HG03342 (cell line): ENCODE measurements around the gene PLEKHG7.
"Not testable (repeated sequence)": the region's sequence is repeated elsewhere in the genome, so short reads cannot be mapped to it uniquely, and the experiment has no call there.

Source experiments
- ATAC-seq: cut with Tn5 transposase; IDR thresholded peaks from one replicate; pipeline ENCODE4 v1.9.1; 2021; ENCODE audit warnings: mild to moderate bottlenecking, moderate library complexity; ENCODE audit not compliant: unreplicated experiment

Gene PLEKHG7

DNA sequence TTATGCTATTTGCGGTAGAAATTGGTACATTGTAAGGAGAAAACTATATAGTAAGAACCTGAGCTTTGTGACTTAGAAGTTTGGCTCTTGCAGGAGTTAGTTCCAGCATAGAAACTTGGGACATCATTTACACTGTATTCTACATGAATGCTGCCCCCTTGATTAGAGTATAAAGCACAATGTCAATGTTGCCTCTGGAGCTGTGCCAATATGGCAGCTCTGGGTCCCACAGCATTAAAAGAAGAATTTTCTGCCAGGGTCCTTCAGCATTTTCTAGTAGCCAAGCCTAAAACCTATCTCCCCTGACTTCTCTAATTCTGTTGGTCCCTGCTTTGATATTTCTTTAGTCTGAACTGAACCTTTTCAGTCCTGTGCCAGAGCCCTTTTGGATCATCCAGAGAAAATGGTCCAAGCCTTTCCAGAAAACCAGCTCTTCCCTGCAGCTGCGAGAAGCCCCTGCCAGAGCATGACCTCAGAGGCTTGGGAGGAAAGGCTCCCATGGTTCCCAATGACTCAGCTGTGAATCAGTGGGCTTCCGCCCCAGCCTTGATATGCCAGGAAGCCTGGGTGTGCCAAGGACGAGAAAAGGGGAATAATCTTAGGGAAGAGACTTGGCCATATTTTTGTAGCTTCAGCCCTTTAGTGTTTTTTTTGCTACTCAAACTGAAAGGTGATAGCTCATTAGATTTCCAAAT lies 43.2 kb downstream of the PLEKHG7 start:
- ATAC-seq = no peak

DNA sequence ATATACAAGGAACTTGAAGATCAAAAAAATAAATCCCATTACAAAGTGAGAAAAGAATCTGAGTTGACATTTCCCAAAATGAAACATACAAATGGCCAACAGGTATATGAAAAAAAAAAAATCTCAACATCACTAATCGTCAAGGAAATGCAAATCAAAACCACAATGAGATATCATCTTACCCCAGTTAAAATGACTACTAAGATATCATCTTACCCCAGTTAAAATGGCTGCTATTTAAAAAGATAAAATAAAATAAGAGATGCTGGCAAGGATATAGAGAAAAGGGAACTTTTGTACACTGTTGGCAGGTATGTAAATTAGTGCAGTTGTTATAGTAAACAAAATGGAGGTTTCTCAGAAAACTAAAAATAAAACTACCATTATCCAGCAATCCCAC lies 44.4 kb downstream of the PLEKHG7 start:
- no peak for ATAC-seq

DNA sequence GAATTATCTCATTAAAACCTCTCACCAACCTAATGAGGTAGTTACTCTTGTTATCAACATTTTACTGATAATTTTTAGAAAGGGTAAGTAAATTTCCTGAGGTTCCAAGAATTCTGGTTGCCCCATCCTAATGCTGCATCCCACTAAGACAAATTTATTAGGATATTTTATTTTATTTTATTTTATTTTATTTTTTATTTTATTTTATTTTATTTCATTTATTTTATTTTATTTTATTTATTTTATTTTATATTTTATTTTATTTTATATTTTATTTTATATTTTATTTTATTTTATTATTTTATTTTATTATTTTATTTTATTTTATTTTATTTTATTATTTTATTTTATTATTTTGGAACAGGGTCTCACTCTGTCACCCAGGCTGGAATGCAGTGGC lies 46.9 kb downstream of the PLEKHG7 start:
- ATAC-seq = not testable (repeated sequence)

DNA sequence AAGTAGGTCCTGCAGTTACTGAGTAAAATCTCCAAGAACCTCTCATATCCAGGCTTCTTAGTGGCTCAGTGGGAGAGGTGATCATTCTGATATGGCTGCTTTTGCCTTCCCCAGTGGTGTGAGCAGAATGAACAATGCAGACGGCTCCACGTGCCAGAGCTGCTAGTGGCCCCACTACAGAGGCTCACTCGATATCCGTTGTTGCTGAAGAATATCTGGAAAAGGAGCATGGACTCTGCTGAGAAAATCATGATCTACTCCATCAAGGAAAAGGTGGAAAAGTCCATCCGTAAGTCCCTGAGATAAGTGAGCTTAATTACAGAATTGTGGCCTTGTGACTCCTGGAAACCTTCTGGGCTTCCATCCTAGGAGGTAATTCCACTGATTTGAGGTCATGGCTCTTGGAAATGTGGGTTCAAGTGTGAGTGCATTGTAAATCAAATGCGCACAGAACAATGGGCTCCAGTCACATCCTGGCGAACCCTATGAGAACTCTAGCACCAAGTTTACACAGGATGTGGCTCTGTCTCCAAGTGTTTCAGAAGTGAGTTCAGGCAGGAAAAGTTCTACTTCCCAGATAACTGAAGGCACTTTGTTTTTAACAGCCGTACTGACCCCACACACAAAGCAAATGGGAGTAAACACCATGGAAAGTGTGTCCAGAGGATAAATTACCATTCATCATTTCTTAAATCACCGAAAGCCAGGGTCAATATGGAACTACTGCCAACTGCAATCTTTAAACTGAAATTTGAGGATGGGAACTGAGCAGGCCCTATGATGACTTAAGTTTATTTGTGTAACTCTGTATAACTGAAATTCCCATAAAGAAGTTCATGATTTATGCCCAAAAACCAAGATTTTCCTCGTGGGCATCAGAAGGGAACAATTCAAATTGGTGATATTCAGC lies 51.4 kb downstream of the PLEKHG7 start:
- no peak for ATAC-seq

DNA sequence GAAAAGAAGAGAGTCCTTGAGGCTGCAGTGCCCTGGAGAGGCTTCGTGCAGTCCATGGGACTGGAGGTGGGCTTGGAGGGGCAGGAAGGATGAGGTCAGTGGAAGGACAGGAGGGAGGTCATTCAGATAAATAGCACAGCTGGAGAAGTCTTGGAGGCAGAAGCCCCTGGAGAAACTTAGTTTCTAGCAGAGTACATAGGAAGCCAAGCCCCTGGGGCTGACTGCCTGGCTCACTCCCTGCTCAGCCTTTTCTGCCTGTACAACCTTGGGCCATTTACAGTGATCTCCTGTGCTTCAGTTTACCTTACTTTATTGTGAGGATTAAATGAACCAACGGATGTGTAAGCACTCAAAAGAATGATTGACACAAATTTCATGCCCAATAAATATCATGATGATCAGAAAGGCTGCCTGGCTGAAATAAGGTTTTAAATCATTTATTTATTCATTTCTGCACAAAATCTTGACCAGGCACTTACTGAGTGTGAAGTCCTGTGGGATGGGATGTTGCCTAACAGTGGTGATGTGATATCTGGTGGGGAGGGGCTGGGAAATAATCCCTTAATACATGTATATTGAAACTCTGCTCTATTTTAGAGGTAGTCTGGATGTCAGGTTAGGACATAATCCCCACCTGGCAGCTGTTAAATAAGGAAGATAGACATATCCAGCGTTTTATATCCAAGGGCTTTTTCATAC lies 54.3 kb downstream of the PLEKHG7 start:
- no peak for ATAC-seq

DNA sequence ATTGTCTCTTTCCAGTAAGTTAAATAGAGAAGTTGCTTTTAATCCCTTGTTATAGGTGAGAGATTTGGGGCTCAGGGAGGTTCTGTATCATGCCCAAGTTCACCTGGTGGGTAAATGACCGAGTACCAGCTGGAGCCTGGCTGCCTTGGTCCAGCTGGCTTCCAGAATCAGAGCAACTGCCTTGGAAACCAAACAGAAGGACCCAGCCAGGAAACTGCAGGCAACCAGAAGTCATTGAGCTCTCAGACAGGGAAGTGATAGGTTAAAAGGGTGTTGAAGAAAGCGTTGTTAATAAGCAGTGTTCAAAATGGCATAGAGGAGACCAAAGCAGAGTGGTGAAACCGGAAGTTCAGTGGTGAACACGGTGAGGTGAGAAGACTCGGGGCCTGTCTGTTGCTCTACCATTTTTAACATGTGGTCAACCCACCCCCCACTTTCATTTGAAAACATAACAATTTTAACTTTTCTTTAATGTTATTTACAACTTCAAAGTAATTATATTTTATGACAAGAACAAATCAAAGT lies 54.9 kb downstream of the PLEKHG7 start:
- no peak for ATAC-seq

DNA sequence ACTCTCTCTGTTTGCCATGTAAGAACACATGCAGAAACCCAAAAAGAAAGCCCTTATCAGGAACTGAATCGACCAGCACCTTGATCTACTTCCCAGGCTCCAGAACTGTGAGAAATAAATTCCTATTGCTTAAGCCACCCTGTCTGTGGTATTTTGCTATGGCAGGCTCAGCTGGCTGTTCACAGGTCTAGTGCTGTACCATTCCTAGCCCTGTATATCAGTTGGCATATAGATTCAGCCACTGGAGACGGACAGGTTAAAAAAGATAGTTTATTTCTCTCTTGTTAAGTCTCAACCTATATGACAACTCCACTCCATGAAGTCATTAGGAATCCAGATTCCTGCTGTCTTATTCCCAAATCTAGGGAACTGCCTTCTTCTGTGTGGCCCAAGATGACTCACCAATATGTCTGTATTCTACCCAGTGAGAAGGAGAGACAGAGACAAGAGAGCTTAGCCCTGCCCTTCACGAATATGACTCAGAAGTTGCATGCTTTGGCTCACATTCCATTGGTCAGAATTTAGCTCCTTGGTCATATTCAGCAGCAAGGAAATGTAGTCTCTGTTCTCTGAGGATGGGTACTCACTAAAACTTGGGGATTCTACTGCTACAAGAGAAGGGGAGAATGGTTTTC lies 57.0 kb downstream of the PLEKHG7 start:
- ATAC-seq = no peak

DNA sequence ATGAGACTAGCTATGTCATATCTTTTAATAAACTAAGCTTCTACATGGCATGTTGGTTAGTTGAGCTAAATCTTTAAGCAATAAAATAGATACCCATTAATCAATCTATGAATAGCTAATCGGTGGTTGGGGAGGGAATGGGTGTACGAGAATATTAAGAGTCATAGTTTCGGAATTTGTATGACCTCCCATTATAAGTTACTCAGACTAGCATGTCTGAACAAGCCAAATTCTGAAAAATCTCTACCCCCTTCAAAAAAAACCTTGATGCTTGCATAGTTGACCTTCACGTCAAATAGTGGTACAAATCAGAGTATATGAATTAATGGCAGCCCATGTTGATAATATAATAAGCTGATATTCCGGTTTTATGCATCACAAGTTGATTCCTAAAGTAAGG lies 60.0 kb downstream of the PLEKHG7 start:
- ATAC-seq = no peak

DNA sequence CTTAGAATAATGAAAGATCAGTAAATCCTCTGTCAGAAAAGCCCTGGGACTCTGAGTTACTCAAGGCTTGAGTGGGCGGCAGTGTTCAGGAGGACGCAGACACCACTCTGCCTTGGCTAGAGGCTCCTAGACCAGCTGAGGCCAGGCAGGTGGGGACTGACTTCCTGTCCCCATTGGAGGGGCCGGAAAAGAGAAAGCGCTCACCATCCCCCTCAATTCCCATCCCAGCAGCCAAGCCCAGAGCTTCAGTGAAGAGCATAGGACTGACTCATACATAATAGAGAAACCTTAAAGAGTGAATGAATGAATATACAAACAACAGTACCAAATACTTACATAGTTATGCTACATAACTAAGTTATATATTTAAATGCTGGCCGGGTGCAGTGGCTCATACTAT lies 62.0 kb downstream of the PLEKHG7 start:
- no peak for ATAC-seq

DNA sequence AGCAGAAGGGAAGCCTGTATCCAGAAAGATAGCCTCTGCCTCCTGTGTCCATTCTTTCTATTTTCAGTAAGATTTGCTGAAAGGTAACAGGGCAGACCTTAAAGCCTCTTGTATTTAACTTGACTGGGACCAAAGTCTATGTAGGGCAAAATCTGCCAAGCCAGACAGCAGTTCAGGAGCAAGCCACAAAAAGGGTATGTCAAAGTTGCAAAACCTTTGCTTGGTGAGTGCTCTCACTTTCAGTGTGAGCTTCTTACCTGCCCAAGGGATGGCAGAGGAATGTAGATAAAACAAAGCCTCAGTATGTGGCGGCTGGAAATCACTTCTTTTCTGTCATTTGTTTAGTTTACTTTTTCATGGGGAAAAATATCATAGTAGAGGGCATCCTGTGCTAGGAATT lies 63.1 kb downstream of the PLEKHG7 start:
- no peak for ATAC-seq

DNA sequence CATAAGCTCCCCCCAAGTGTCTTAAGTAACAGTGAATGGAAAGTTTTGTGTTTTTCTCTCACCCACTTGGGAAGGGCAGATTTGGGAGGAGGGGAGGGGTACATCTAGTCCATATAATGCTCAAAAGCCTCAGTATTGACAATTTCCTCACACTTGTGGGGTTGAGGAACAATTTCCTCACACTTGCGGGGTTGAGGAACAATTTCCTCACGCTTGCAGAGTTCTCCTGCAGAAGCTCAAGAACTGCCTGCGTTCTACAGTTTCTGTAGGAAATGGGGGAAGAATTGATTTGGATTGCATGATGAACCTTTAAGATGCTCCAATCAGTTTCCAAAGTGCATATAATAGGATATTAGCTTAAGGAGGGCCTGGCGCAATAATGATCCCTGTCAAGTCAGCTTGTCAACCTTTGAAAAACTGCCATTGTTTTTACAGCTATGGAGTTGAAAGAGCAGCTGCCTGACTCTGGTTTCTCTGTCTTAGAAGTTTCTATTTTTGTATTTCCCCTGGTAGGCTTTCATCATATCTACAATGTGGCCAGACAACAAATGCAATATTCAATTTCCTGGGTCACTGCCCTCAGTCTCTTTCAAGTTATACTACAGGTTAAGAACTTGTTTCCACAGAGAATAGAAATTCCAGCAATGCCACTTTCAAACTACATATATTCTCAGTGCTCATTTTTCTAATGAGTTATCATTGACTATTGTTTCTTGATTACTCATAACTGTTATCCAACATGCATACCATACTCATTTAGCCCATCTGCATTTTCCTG lies 66.5 kb downstream of the PLEKHG7 start:
- peak; percentile 80 for ATAC-seq

DNA sequence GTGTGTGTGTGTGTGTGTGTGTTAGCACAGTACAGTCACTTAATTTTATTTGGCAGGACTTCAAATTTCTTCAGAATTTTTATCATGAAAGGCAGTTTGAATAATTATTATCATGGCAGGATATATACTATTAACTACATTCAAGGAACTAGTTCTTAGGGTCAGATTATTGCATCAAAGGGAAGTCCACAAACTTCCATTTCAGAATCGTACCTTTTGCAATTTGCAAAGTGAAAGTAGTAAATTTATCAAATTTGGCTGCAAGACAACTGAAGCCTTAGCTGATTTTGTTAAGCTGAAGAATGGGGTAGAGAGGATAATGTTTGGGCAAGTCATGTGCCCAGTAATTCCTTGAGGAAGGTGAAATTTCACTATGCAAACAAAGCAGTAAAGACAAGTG lies 68.2 kb downstream of the PLEKHG7 start:
- ATAC-seq = no peak

DNA sequence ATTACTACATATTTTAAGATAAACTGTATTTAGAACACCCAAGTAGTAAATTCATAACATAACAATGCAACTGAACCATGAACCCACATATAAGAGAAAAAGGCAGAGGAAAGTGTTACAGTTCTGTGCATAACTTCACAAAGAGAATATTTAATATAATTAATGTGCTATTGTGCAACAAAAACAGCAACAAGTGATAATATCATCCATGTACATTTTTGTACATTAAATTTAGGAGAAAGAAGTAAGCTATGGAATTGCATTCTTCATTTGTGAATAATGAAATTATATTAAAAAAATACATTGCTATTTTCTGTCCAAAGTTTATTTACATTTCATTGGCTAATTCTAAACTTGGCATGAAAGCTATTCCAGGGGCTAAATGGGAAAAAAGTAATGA lies 72.6 kb downstream of the PLEKHG7 start:
- no peak for ATAC-seq

DNA sequence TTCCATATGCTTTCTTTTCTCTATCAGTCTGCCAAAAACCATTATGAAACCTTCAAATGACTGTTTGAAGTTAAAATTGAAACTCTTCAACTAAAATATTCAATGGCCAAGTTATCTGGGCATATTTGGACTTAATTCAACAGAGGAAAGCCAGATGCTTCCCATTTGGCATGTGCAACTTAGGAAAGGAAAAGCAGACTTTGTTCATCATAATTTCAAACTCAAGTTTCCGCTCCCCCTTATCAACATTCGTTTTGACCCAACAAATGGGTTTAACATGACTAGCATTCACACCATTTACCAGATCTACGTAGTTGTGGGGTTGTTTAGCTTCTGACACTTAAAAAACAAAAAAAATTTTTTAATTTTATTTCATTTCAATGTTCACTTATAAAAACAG lies 75.7 kb downstream of the PLEKHG7 start:
- no peak for ATAC-seq

DNA sequence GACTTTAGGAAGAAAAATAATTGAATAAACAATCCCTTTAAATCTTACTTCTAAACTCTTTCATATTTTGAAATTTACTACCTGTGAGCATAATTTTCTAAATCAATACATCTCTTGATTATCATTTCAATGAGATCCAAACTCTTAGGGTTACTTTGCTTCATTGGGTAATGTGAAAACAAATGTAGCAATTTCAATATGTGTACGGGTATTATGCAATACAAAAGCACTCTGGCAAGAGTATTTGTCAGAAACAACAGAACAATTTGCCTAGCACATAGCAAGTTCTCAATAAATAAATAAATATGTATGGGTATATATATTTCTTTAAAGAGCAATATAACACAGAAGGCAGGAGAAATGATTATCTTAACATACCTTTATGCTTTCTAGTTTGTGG lies 77.1 kb downstream of the PLEKHG7 start:
- no peak for ATAC-seq

DNA sequence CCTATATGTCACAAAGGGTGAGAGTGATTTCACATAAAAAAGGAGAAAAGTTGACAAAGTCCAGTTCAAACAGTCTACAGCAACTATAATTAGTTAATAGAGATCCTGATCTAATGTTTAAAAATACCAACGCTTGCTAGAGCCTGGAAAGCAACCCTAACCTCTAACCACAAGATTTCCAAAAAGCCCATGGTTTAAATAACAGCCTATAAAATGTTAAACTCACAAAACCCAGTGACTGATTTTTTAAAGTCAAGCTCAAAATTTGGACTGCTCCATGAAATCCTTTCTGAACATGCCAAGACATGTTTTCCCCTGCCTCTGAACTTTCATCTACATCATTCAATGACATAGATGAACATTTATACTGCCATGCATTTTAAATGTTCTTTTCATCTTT lies 81.6 kb downstream of the PLEKHG7 start:
- no peak for ATAC-seq

DNA sequence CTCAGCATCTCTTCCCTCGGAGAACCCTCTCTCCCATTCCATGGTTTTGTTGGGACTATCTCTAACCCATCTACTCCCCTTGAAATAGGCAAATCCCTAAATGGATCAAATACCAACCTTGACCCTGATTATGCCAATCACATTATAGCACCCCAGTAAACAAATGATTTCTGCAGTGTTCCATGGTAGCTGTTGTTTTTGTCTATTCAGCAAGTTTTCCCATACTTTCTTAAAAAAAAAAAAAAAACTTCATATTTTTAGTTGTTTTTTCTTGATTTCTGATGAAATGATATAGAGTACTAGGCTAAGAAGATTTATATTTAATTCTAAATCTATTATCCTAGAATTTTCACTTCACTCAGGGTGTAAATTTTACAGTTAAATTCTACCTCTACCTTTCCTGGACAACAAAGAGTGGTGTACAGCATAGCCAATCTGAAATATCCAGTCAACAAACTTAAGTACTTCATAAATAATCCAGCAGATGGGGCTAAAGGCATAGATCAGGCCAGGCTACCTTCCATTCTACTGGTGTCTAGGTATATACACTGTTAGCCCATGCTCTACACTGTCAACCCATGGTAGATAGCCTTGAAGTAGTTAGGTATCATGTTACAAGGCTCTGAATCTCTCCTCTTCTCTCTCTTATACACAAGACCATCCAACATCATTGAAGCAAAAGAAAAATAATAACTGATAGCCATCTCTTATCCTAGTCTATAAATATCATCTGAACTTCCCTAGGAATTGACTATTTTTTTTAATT lies 82.2 kb downstream of the PLEKHG7 start:
- peak; percentile 97 for ATAC-seq

DNA sequence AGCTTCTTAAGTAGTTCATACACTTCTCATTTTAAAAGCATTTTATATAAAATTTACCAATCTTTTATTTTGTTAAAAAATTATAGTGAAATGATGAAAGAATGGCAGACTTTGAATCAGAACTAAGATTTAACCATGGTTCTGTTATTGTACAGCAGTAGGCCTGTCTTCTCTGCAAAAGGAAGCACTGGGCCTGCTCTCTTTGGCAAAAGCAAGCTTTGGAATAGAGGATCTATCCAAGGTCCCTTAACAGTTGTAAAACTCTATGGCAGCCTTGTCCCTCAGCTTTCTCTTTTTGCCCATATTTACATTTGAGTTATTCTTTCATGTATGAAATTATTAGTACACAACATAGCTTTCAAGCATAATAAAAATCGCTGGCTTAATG lies 82.8 kb downstream of the PLEKHG7 start:
- ATAC-seq = no peak

DNA sequence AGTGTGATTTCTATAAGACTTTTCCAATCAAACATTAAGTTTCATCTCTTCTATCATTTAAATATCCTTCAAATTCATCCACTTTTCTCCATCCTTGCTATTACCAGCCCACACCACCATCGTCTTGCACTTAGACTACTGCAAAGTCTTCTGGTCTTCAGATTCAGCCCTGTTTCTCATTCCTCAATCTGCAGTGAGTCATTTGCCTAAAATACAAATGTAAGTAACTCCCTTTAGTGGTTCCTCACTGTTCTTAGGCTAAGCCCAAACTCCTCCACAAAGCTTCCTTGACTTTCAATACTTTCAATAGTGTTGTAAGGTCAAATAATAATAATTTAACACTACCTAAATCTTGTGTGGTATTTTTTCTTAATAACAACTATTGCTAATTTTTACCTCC lies 83.3 kb downstream of the PLEKHG7 start:
- ATAC-seq = no peak

DNA sequence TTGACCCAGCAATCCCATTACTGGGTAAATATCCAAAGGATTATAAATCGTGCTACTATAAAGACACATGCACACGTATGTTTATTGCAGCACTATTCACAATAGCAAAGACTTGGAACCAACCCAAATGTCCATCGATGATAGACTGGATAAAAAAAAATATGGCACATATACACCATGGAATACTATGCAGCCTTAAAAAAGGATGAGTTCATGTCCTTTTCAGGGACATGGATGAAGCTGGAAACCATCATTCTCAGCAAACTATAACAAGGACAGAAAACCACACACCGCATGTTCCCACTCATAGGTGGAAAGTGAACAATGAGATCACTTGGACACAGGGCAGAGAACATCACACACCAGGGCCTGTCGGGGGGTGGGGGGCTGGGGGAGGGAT lies 91.6 kb downstream of the PLEKHG7 start:
- not testable (repeated sequence) for ATAC-seq
